Measurements from ENCODE around the gene EPHX1. TPM values are rescaled to one million over a fixed set of nuclear protein-coding genes. Genes with fewer than 3 reads are reported as not detected.

Gene EPHX1
- total and polyA plus RNA-seq, 7 donors = 19.4 to 209 (median 95.8) TPM

- ATAC-seq (peak; percentile 90 to 93 (median 90)), DNase-seq (peak; percentile 80 to 89)
- Histone ChIP-seq H3K27ac (peak overlapping the region; percentile 5), H3K9me3 (no peaks in the 10 kb centered on the region), H3K36me3 (ENCODE audit: insufficient read depth in 1 of 2, low read depth in 1 of 2) (no peaks in the 10 kb centered on the region), H3K27me3 (ENCODE audit: insufficient read depth in 3 of 3, low read length in 2 of 3) (no peaks in the 10 kb centered on the region), H3K4me1 (peaks cover 31% of the 10 kb centered on the region), H3K4me3 (no peak overlapping the region)
- 18 to 24% (median 21%) methylated on average over 5 of the region's 5 CpGs for WGBS, 3 donors
- intact Hi-C loops (cut with DNase I) = loop anchor here (2.0 to 10.0 kb wide), 7 partner anchors 115 to 298 kb away; partner anchors contain the start of gene ENAH (in 1 of the 2)
- TF ChIP-seq, protein P1, sequence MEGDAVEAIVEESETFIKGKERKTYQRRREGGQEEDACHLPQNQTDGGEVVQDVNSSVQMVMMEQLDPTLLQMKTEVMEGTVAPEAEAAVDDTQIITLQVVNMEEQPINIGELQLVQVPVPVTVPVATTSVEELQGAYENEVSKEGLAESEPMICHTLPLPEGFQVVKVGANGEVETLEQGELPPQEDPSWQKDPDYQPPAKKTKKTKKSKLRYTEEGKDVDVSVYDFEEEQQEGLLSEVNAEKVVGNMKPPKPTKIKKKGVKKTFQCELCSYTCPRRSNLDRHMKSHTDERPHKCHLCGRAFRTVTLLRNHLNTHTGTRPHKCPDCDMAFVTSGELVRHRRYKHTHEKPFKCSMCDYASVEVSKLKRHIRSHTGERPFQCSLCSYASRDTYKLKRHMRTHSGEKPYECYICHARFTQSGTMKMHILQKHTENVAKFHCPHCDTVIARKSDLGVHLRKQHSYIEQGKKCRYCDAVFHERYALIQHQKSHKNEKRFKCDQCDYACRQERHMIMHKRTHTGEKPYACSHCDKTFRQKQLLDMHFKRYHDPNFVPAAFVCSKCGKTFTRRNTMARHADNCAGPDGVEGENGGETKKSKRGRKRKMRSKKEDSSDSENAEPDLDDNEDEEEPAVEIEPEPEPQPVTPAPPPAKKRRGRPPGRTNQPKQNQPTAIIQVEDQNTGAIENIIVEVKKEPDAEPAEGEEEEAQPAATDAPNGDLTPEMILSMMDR (IDR thresholded peaks at IDR 0.05) = peak; percentile 87
Observed at GRCh38 chr1:225772323-225772768, 37.6 kb upstream of the EPHX1 start.

DNA sequence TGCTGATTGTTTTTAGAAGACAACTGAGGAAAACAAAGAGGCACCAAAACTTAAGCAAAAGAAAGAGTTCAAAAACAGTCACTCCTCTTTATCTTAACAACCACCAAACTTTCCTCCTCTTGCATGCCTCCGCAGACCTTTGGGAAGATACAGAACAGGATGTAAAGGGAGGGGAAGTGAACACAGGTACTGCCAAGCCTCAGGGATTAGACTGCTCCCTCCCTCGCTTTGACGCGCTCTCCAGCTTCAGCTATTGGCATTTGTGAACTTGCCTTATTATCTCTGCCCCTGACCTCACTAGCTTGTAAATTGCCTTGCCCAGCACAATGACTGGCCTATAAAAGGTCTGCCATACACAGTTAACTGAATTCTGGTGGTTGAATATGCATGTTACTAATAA is 37.1 kb upstream of the EPHX1 start:
- no peak for DNase-seq
- no peak overlapping the region for H3K27ac ChIP-seq
- 83 to 87% (median 83%) methylated on average over 4 of the region's 4 CpGs for WGBS, 3 donors
- H3K27me3 ChIP-seq (ENCODE audit: insufficient read depth in 3 of 3, low read length in 2 of 3) = no peaks in the 10 kb centered on the region
- H3K9me3 ChIP-seq = no peaks in the 10 kb centered on the region
- TF ChIP-seq, protein P1 (IDR thresholded peaks at IDR 0.05) = no peak
- intact Hi-C loops (cut with DNase I) = loop anchor here (1.0 to 10.0 kb wide), 8 partner anchors 116 to 298 kb away; partner anchors contain the start of gene ENAH (in 1 of the 2)
- H3K4me3 ChIP-seq = no peak overlapping the region
- no peak for ATAC-seq
- H3K4me1 ChIP-seq = peaks cover 26% of the 10 kb centered on the region
- H3K36me3 ChIP-seq (ENCODE audit: insufficient read depth in 1 of 2, low read depth in 1 of 2) = no peaks in the 10 kb centered on the region

GRCh38 chr1:225774281-225775147 is 35.4 kb upstream of the EPHX1 start:
- ATAC-seq (no peak), DNase-seq (no peak)
- no peaks in the 10 kb centered on the region for H3K9me3 ChIP-seq
- no peaks in the 10 kb centered on the region for H3K36me3 ChIP-seq (ENCODE audit: insufficient read depth in 1 of 2, low read depth in 1 of 2)
- no peaks in the 10 kb centered on the region for H3K27me3 ChIP-seq (ENCODE audit: insufficient read depth in 3 of 3, low read length in 2 of 3)
- no peak overlapping the region for H3K27ac ChIP-seq
- H3K4me3 ChIP-seq = no peak overlapping the region
- intact Hi-C loops (cut with DNase I) = loop anchor here (5.0 to 10.0 kb wide), 8 partner anchors 38 to 222 kb away; partner anchors contain the start of genes EPHX1 (in 2 of the 2) and ENAH (in 1 of the 2)
- H3K4me1 ChIP-seq = peaks cover 27% of the 10 kb centered on the region
- WGBS, 3 donors = 48 to 61% (median 53%) methylated on average over 3 of the region's 3 CpGs
- TF ChIP-seq, protein P1 (IDR thresholded peaks at IDR 0.05) = no peak

- TF ChIP-seq, protein P1 (IDR thresholded peaks at IDR 0.05) = no peak
- H3K27ac ChIP-seq = peak overlapping the region; percentile 89
- DNase-seq = no peak
- no peak for ATAC-seq
- no peaks in the 10 kb centered on the region for H3K27me3 ChIP-seq (ENCODE audit: insufficient read depth in 3 of 3, low read length in 2 of 3)
- peaks cover 0 to 5% of the 10 kb centered on the region in 2 donors for H3K36me3 ChIP-seq (ENCODE audit: insufficient read depth in 1 of 2, low read depth in 1 of 2)
- H3K4me3 ChIP-seq = peak overlapping the region; percentile 76
- intact Hi-C loops (cut with DNase I) = loop anchor here (5.0 to 10.0 kb wide), 3 partner anchors 36 to 199 kb away; partner anchors contain the start of gene EPHX1 (in 2 of the 2)
- no peaks in the 10 kb centered on the region for H3K9me3 ChIP-seq
- WGBS, 3 donors = 89 to 95% (median 91%) methylated on average over 4 of the region's 4 CpGs
- H3K4me1 ChIP-seq = peaks cover 43% of the 10 kb centered on the region
Observed at GRCh38 chr1:225776294-225776693, 33.6 kb upstream of the EPHX1 start.
